ENCODE results near the gene FBXW2.

The FBXW2 gene

DNA sequence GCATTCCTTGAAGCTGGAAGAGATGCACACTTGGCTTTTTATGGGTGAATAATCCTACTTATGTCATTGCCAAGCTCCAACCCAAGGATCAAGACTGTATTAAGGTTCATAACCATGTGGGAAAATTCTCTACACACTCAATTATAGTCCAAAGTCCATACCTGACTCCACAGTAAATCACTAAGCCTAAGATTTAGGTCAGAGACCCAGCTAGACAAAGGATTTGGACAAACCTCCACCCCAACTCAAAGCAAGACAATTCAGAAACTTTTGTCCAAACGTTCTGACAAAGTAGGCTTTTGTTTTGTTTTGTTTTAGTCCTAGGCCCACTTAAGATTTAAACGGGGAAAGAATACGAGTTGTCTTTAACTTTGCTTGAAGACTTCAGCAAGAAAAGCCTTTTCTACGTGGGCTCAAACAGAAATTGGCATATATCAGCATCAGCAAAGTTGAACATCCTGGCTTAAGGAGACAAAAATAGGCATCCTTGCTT lies 80.6 kb downstream of the FBXW2 start:
- no peak for DNase-seq

DNA sequence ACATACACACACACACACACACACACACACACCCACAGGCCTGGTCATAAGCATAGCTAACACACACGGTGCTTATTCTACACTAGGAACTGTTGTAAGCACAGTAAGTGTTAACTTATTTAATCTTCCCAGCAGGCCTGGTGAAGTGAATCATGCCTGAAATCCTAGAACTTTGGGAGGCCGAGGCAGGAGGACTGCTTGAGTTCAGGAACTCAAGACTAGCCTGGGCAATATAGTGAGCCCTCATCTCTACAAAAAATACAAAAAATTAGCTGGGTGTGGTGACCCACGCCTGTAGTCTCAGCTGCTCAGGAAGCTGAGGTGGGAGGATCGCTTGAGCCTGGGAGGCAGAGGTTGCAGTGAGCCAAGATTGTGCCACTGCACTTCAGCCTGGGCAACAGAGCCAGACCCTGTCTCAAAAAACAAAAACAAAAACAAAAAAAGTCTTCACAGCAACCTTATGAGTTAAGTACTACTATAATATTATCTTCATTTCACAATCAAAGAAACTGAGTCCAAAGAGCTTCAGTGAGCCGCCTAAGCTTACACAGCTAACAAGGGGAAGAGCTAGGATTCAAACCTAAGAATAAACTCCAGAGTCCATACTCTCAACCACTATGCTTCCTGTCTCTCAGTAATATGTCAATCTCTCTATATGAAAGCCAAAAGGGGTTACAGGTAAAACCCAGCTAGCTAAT lies 81.2 kb downstream of the FBXW2 start:
- DNase-seq, result no peak

DNA sequence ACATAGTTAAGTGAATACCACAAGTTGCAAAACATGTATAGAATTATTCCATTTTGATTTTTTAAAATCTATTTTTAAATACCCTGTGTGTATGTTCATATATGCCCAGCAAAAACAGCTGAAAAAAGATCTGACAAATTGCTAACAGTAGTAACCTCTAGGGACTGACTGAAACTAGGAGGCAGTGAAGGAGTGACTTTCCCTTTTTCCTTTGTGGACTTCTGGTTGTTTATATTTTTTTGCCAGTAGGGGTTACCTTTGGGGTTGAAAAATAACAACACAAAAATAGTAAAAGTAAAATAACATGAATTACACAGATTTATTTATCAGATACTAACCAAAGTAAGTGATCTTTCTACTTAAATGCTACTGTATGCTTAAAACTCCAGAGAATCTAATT lies 81.9 kb downstream of the FBXW2 start:
- no peak for DNase-seq

DNA sequence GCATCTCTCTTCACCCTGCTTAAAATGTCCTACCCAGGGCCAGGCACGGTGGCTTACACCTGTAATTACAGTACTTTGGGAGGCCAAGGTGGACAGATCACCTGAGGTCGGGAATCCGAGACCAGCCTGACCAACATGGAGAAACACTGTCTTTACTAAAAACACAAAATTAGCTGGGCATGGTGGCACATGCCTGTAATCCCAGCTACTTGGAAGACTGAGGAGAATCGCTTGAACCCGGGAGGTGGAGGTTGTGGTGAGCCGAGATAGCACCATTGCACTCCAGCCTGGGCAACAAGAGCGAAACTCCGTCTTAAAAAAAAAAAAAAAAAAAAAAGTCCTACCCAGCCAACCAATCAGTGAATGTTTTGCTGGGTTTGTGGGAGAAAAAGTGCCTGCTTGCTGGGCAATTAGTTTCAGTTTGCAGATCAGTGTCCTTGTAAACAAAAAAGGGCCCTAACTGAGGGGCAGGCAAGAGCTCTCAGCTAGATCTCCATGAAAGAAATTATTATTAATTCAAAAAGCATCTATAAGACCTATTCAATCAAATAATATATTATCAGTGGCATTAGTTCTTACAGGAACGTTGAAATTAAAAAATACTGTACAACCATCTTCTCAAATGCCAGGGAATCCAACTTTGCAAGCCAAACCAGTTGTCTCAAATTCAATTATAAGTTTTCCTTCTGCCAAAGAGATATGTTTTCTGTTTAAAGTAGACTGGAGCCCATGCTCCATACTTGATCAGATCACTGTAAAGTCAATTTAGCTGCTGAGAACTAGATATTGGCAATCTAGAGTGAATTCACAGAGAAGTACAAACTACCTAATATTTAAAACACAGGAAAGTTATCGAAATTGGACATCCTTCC lies 82.9 kb downstream of the FBXW2 start:
- no peak for DNase-seq

DNA sequence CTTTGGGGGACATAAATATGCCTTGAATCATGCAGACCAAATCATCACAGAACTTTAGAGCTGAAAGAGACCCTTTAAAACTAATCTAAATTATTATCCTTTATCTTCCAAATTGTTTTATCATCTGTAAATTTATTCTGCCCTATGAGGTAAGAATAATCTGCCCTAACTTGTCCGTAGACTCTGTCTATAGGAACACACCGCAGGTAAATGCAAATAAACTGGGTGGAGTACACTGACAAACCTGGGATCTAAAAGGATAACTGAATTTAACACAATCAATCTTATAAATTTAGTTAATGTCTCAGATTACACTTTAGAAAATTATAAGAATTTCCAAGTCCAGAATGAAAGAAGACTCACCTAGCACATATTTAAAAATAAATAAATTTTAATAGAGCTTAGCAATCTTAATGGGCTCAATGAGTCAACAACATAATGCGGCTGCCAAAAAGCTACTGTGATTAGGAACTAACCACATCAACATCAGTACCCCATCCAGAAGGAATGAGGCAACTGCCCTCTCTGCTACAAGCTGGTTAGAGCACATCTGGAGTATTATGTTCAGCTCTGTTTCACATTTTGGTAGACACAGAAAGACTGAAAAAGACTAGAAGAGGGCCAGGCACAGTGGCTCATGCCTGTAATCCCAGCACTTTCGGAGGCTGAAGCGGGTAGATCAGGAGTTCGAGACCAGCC lies 84.5 kb downstream of the FBXW2 start:
- DNase-seq, result no peak

DNA sequence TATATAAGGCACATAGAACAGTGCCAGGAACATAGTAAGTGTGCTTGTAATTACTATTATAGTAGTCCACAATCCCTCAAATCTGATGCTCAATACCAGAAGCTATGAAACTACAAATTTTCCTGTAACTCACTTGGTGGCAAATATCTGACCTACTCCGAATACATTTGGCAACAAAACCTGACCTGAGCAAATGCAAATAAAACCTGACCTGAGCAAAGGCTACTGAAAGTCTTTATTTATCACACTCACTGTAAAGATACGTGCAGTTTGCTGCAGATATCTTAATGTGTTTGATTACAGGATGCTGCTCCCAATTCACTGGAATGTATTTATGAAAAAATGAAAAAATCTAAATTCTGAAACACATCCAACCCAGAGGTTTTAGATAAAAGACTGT lies 86.0 kb downstream of the FBXW2 start:
- no peak for DNase-seq
